ENCODE results near the gene TRIP4. TPM values are rescaled to one million over a fixed set of nuclear protein-coding genes. Genes with fewer than 3 reads are reported as not detected.

TRIP4 gene
- total RNA-seq, 4 donors from 2014 or later, result 1.9 to 5.3 (median 3.4) TPM

DNA sequence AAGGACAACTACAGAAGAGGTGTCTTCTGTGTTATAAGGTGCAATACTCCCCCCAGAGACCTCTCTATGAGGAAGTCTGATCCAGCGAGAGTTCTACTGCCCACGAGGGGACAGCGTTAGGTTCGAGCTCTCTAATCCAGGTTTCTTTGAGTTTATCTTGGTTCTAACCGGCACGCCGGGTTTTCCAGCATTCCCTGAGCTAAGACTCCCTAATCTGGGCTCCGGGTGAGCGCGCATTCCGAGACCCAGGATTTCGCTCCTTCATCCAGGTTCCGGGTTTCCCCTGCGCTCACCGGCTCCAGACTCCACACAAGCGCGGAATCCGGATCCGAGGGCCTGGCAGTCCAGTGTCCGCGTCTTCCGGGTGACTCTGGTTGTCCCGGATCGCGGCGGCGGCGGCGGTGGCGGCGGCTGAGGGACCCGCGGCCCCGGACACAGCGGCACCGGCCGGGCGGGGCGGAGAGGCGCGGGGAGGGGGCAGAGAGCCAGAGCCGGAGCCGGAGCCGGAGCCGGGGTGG, 72.6 kb downstream of the TRIP4 start, which contains the start of gene ZNF609:
Gene ZNF609, plus strand, starts transcription at position 373 of the 518 bp plus-strand sequence. CDS start 38,842 bp downstream, outside the sequence.
- DNase-seq (peak; percentile 85 to 91), ATAC-seq (peak; percentile 84 to 90)
- Histone ChIP-seq H3K27me3 (no peaks in the 10 kb centered on the region), H3K36me3 (no peaks in the 10 kb centered on the region), H3K4me1 (peaks cover 43 to 47% of the 10 kb centered on the region in 2 donors), H3K27ac (peak within 1 kb of the TSS; percentile 83 to 91 (median 88)), H3K4me3 (peak within 1 kb of the TSS; percentile 71 to 76 (median 72)), H3K9me3 (no peaks in the 10 kb centered on the region)
- in situ Hi-C loops (cut with MboI; ENCODE audit: low sequenced_read_pairs in 4 of 4), result no loop called here
- TF ChIP-seq, protein P1, sequence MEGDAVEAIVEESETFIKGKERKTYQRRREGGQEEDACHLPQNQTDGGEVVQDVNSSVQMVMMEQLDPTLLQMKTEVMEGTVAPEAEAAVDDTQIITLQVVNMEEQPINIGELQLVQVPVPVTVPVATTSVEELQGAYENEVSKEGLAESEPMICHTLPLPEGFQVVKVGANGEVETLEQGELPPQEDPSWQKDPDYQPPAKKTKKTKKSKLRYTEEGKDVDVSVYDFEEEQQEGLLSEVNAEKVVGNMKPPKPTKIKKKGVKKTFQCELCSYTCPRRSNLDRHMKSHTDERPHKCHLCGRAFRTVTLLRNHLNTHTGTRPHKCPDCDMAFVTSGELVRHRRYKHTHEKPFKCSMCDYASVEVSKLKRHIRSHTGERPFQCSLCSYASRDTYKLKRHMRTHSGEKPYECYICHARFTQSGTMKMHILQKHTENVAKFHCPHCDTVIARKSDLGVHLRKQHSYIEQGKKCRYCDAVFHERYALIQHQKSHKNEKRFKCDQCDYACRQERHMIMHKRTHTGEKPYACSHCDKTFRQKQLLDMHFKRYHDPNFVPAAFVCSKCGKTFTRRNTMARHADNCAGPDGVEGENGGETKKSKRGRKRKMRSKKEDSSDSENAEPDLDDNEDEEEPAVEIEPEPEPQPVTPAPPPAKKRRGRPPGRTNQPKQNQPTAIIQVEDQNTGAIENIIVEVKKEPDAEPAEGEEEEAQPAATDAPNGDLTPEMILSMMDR (IDR thresholded peaks at IDR 0.05 in 4 of 5, conservative IDR thresholded peaks at IDR 0.05 in 1 of 5), result peak in 2 of 5 experiments; percentile 19 to 32
- peak; percentile 40 to 58 for TF ChIP-seq POLR2A (IDR thresholded peaks at IDR 0.05)
- intact Hi-C loops (cut with DNase I; ENCODE audit: low total_unique reads), result loop anchor here (5.0 kb wide), 3 partner anchors 73 to 377 kb away; partner anchors contain the start of genes PPIB and TRIP4

DNA sequence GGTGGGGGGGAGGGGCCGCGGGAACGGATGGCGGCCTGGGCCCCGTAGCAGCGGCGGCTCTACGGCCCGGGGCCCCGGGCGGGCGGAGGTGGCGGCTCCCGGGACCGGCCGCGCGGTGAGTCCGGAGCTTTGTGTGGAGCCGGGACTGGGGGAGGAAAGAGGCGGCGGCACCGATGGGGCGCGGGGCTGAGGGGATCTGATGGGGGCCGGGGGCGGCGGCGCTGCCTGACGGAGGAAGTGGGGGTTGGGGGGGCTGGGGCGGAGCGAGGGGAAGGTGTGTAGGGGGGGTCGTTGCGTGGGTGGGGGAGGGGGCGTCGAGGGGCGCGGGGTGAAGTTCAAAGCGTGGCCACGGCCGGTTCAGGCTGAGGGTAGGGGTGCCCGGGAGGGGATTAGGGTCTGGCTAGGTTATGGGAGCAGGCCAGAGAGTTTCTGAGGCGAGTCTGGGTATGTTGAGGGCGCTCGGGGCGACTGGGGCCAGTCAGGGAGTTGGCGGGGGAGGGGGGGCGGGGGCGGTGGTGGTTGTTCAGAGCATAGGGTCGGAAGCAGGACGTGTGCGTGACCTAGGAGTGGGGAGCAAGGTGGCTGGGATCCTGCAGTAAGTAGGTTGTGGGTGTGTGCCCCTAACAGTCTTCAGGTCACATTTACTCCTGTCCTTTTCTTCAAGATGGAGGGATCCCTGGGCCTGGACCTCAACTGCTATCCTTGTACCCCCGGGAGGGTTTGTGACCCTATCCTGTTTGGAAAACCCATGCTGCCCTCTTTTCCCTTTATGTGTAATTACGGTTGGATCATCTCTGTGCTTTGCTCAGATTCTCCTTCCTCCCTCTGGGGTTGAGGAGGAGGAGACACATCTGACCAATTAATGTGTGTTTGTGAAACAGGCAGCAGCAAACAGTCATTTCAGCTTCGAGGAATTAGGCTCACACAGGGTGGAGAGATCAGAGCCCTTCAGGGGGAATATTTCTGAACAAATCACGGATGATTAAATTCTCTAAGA, 73.4 kb downstream of the TRIP4 start:
- TF ChIP-seq POLR2A (IDR thresholded peaks at IDR 0.05), result peak; percentile 25 to 45
- TF ChIP-seq, protein P1 (IDR thresholded peaks at IDR 0.05 in 4 of 5, conservative IDR thresholded peaks at IDR 0.05 in 1 of 5), result peak in 1 of 5 experiments; percentile 7
- no peaks in the 10 kb centered on the region for H3K9me3 ChIP-seq
- DNase-seq (peak; percentile 21 to 34), ATAC-seq (peak; percentile 38 to 60)
- peaks cover 51 to 54% of the 10 kb centered on the region in 2 donors for H3K4me1 ChIP-seq
- in situ Hi-C loops (cut with MboI; ENCODE audit: low sequenced_read_pairs in 4 of 4) (no loop called here), intact Hi-C loops (cut with DNase I; ENCODE audit: low total_unique reads) (loop anchor here (5.0 kb wide), 3 partner anchors 74 to 376 kb away; partner anchors contain the start of genes PPIB and TRIP4)
- no peaks in the 10 kb centered on the region for H3K27me3 ChIP-seq
- H3K36me3 ChIP-seq, result no peaks in the 10 kb centered on the region
- H3K27ac ChIP-seq, result peak overlapping the region; percentile 83 to 91 (median 88)
- peak overlapping the region; percentile 55 to 76 (median 72) for H3K4me3 ChIP-seq

DNA sequence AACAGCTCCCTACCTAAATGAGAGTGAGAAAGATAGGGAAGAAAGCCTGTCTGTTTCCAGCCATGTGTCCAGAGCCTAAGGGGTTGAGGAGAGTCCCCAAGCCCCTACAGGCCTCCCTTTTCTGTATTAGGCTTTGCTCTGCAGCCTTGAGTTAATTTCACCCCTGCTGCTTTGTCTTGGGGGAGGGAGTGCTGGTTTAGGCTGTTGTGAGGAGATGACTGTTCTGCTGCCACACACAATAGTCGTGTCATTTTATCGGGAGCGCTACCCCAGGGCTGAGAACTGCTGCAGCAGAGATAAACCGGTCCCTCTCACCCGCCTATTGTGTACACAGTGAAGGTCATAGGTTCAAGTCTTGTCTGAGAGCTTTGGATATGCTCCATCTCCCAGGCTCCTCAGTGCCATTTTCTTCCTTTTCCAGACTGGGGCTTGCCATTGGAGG, 74.1 kb downstream of the TRIP4 start:
- no peak for ATAC-seq
- peak overlapping the region; percentile 83 to 91 (median 88) for H3K27ac ChIP-seq
- in situ Hi-C loops (cut with MboI; ENCODE audit: low sequenced_read_pairs in 4 of 4), result no loop called here
- no peaks in the 10 kb centered on the region for H3K9me3 ChIP-seq
- no peak for DNase-seq
- H3K27me3 ChIP-seq, result no peaks in the 10 kb centered on the region
- H3K36me3 ChIP-seq, result no peaks in the 10 kb centered on the region
- peaks cover 58 to 59% of the 10 kb centered on the region in 2 donors for H3K4me1 ChIP-seq
- TF ChIP-seq POLR2A (IDR thresholded peaks at IDR 0.05), result no peak
- TF ChIP-seq, protein P1 (IDR thresholded peaks at IDR 0.05 in 4 of 5, conservative IDR thresholded peaks at IDR 0.05 in 1 of 5), result no peak
- intact Hi-C loops (cut with DNase I; ENCODE audit: low total_unique reads), result loop anchor here (5.0 kb wide), 3 partner anchors 74 to 376 kb away; partner anchors contain the start of genes PPIB and TRIP4
- peak overlapping the region; percentile 55 to 76 (median 72) for H3K4me3 ChIP-seq

DNA sequence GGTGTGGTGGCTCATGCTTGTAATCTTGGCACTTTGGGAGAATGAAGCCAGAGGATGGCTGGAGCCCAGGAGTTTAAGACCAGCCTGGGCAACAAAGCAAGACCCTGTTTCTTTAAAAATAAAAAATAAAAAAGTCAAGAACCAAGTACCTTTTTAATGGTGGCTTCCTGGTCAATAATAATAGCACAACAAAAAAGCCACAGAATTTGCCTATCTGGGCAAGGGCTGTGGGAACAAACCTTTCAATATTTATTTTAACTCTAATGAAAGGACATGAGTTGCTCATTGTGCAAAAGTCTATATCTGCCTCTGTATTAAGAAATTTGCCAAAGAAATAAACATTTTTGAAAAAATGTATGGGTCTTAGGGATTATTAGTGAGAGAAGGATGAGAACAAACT, 74.9 kb downstream of the TRIP4 start:
- no peak for DNase-seq
- Histone ChIP-seq H3K27ac (peak overlapping the region in 2 of 4 donors; percentile 90 to 91), H3K4me1 (peaks cover 66% of the 10 kb centered on the region in 2 donors), H3K9me3 (no peaks in the 10 kb centered on the region), H3K36me3 (no peaks in the 10 kb centered on the region), H3K4me3 (no peak overlapping the region), H3K27me3 (no peaks in the 10 kb centered on the region)
- in situ Hi-C loops (cut with MboI; ENCODE audit: low sequenced_read_pairs in 4 of 4) (no loop called here), intact Hi-C loops (cut with DNase I; ENCODE audit: low total_unique reads) (loop anchor here (5.0 kb wide), 3 partner anchors 75 to 375 kb away; partner anchors contain the start of genes PPIB and TRIP4)
- no peak for ATAC-seq
- no peak for TF ChIP-seq POLR2A (IDR thresholded peaks at IDR 0.05)
- TF ChIP-seq, protein P1 (IDR thresholded peaks at IDR 0.05 in 4 of 5, conservative IDR thresholded peaks at IDR 0.05 in 1 of 5), result no peak

Measured in gastrocnemius medialis (tissue), 4 donors.